Hematopoietic multipotent progenitor cell (in vitro differentiated cells): ENCODE measurements around the gene PRSS33. TPM values are rescaled to one million over a fixed set of nuclear protein-coding genes. Genes with fewer than 3 reads are reported as not detected.

Experiments used
- DNase-seq, 3 donors: peaks; one replicate each; pipeline ENCODE4 v3.0.0-alpha.2; 2011 to 2015; ENCODE audit warnings: low read depth in 2 of 3, low spot score in 2 of 3
- total RNA-seq: library from RNA; depleted of rRNA; stranded (reverse); fragments of >200 nt; gene quantifications from one replicate; pipeline ENCODE4 v1.2.3, GENCODE V29; 2012

The PRSS33 gene
- total RNA-seq, 1 donor, result not detected

- DNase-seq, result no peak
Observed at GRCh38 chr16:2803545-2804195, 16.3 kb upstream of the PRSS33 start.

- DNase-seq, result no peak
Observed at GRCh38 chr16:2799859-2800226, 12.5 kb upstream of the PRSS33 start.

DNA sequence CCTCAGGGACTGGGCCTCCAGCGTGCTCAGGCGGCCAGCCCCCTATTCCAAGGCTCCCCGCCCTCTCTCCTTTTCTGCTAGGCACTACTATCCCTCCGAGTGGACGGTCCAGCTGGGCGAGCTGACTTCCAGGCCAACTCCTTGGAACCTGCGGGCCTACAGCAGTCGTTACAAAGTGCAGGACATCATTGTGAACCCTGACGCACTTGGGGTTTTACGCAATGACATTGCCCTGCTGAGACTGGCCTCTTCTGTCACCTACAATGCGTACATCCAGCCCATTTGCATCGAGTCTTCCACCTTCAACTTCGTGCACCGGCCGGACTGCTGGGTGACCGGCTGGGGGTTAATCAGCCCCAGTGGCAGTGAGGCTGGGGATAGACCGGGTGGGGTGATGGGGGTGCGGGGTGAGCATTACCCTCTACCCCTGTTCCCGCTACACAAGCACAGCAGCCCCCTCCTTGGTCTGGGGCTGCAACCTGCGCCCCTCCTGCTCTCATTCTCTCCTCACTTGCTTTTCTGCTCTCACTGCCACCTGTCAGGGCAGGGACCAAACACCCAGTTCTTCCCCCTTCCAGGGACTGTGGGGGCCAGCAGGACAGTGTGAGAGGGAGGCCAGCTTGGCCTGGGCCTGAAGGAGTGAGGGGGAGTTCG, 12.0 kb upstream of the PRSS33 start:
- DNase-seq, result no peak

GRCh38 chr16:2798723-2799204, 11.4 kb upstream of the PRSS33 start:
- DNase-seq, result no peak

GRCh38 chr16:2795395-2796143, 8.2 kb upstream of the PRSS33 start:
- no peak for DNase-seq

GRCh38 chr16:2792940-2793339, 5.6 kb upstream of the PRSS33 start:
- DNase-seq, result no peak

- no peak for DNase-seq
Observed at GRCh38 chr16:2791174-2791573, 3.8 kb upstream of the PRSS33 start.

DNA sequence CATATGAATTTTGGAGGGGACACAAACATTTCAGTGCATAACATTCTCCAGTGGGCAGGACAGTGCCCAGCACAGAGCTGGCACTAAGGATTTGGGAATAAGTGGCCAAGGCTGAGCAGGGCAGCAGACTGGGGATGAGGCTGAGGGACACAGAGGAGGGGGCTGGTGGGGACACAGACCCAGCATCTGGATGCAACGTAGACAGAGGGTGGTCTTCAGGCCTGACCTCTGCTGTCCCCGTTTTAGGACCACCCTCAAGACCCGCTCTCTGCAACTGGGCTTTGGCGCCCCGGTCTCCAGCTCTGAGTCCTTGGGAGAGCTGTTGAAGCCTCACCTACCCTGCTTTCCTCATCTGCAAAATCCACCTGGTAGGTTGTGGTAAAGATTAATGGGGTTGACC, 3.3 kb upstream of the PRSS33 start:
- no peak for DNase-seq

- DNase-seq, result no peak
Observed at GRCh38 chr16:2787961-2788360, 601 bp upstream of the PRSS33 start.

DNA sequence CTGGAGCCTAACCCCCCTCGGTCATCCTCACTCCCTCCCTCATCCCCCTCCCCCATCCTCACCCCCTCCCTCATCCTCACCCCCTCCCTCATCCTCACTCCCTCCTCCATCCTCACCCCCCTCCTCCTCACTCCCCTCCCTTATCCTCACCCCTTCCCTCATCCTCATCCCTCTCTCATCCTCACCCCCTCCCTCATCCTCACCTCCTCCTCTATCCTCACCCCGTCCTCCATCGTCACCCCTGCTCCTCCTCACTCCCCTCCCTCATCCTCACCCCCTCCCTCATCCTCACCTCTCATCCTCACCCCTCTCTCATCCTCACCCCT, 571 bp downstream of the PRSS33 start:
- DNase-seq, result no peak

- no peak for DNase-seq
Observed at GRCh38 chr16:2786061-2786825, 1.1 kb downstream of the PRSS33 start.

DNA sequence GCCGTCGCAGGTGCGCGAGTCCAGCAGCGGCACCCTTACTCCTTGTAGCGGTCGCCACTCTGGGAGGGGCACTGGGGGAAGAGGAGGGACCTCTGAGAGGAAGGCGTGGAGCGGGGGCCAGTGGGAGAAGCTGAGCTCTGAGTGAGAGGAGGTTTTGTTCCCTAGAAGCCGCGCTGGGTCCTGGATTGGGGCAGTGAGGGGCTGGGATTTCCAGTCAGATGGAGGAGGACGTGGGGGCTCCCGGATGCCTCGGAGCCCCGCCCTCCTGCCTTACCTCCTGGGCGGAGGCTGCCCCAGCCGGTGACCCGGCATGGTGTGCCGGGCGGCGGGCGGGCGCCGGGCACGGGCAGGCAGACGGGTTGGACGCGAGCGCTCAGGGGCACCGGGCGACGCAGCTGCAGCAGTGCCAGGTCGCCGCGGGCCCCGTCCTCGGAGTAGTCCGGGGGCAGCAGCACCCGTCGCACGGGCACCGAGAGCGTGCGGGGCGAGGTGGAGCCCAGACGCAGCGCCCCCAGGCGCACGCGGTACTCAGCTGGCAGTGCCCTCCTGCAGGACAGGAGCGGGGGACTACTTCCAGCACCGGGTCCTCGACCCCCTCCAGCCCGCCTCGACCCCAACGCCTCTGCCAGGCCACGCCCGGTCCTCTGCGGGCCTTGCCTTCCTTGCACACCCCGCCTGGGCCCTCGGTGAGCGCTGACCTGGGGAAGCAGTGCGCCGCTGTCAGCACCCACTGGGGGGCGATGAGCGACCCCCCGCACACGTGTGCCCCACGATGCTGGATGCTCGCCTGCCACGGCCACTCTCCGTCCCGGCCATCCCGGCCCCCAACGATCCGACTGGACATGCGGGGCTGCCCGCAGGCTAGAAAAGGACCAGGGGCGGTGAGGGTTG, 2.0 kb downstream of the PRSS33 start:
- peak in 1 of 3 donors; percentile 20 for DNase-seq

DNA sequence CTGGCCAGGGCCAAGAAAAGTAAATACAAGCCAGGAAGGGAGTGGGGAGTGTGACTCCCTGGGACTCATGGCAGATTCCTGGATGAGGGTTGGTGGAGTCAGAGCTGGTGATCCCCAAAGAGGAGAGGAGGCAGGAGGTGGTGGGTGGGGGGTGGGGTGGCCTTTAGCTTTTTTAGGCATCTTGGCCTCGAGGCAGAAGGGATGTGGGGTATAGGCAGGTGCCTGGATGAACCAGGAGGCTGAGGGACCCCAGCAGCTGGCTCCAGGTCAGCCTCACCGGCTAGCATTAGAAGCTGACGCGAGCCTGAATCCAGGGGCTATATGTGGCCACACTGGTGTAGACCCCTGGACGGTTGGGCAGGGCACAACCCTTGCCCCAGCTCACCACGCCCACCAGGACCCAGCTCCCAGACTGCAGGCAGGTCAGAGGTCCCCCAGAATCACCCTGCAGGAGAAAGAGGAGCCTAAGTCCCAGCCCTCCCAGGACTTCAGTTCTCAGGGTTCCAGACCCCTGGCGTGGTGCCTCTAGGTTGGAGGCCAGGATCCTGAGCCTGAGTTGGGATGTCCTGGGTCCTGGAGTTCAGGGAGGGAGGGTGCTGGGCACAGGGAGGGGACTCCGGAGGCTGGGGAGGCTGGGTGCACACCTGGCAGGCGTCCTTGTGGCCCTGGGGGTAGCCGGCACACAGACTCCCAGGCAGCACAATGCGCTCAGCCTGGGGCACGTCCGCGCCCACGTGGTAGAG, 2.8 kb downstream of the PRSS33 start:
- DNase-seq, result no peak

- DNase-seq, result no peak
Observed at GRCh38 chr16:2783581-2784357, 3.6 kb downstream of the PRSS33 start.

DNA sequence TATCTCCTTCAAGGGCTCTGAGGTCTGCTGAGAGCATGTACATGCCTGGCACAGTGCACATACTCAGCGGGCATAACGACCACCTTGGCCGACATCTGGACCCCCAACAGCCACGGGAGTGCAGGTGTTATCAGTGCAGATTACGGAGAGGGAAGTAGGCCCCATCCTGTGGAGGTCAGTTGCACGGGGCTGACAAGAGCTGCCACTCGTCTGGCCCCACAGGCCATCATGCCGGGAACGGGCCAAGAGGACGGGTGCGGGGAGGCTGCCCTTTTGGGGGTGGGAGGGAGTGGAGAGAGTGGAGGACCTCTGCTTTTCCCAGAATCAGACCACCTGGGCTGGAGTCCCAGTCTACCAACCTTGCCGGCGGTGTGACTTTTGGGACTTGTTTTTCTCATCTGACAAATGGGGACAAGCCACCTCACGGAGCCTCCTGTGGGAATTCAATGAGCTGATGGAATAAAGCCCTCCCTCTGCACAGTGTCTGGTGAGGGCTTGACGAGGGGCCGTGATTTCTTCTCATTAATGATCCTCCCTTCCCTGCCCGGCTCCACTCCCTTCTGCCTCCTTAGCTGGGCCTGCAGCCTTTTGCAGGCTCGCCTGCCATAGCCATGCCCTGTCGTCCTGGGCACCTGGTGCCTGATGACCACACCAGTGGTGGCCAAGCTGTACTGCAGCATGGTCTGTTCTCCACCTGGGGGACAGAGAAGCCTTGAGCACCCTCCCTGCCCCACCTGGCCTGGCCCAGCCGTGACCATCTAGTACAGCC, 4.6 kb downstream of the PRSS33 start:
- no peak for DNase-seq

GRCh38 chr16:2779978-2780898, 7.1 kb downstream of the PRSS33 start:
- no peak for DNase-seq
